ENCODE data around the gene FBXO11. TPM values are rescaled to one million over a fixed set of nuclear protein-coding genes. Genes with fewer than 3 reads are reported as not detected.

FBXO11 gene
- total RNA-seq, 1 experiment from 2014 or later: 58.9 TPM

- Histone ChIP-seq H3K4me3 (ENCODE audit: low read depth in 2 of 2, low read length in 2 of 2) (no peak overlapping the region), H3K27ac (ENCODE audit: low read length) (no peak overlapping the region), H3K36me3 (ENCODE audit: control insufficient read depth, insufficient read depth, low read length) (no peaks in the 10 kb centered on the region), H3K9me3 (ENCODE audit: control insufficient read depth, insufficient read depth, low read depth, low read length) (no peaks in the 10 kb centered on the region), H3K27me3 (ENCODE audit: control insufficient read depth, insufficient read depth, low read length) (no peaks in the 10 kb centered on the region), H3K4me1 (ENCODE audit: control insufficient read depth, insufficient read depth, low read length) (no peaks in the 10 kb centered on the region)
- in situ Hi-C loops (cut with HindIII; ENCODE audit: low pct_unique_long_range_greater_than_20kb, low sequenced_read_pairs) (no loop called here), intact Hi-C loops (cut with micrococcal nuclease; ENCODE audit: unreplicated experiment) (no loop called here)
- ChIA-PET POLR2A (no interaction called here), CTCF (no interaction called here)
- DNase-seq (ENCODE audit: low read depth, low spot score): no peak
- no peak for ATAC-seq
- TF ChIP-seq CTCF (IDR thresholded peaks at IDR 0.05): no peak
- no peak for TF ChIP-seq TCF7L2 (IDR thresholded peaks at IDR 0.05; ENCODE audit: low read depth, low read length)
- no peak for TF ChIP-seq SIN3A (IDR thresholded peaks at IDR 0.05; ENCODE audit: borderline replicate concordance, insufficient read depth, low read depth, low read length)
- no peak for TF ChIP-seq REST (IDR thresholded peaks at IDR 0.05; ENCODE audit: insufficient read depth in 1 of 2, low read depth in 2 of 2, low read length in 1 of 2)
- no peak for TF ChIP-seq POLR2AphosphoS5 (IDR thresholded peaks at IDR 0.05; ENCODE audit: low read depth, low read length)
- BruUV-seq (replicated peaks): no TSS peak
Measured at GRCh38 chr2:47744074-47744473, 162.2 kb downstream of the FBXO11 start.

- no peaks in the 10 kb centered on the region for H3K9me3 ChIP-seq (ENCODE audit: control insufficient read depth, insufficient read depth, low read depth, low read length)
- no peak overlapping the region for H3K27ac ChIP-seq (ENCODE audit: low read length)
- no peak for TF ChIP-seq CTCF (IDR thresholded peaks at IDR 0.05)
- no peak for TF ChIP-seq SIN3A (IDR thresholded peaks at IDR 0.05; ENCODE audit: borderline replicate concordance, insufficient read depth, low read depth, low read length)
- no peak for TF ChIP-seq TCF7L2 (IDR thresholded peaks at IDR 0.05; ENCODE audit: low read depth, low read length)
- no peak for TF ChIP-seq REST (IDR thresholded peaks at IDR 0.05; ENCODE audit: insufficient read depth in 1 of 2, low read depth in 2 of 2, low read length in 1 of 2)
- no peak for TF ChIP-seq POLR2AphosphoS5 (IDR thresholded peaks at IDR 0.05; ENCODE audit: low read depth, low read length)
- intact Hi-C loops (cut with micrococcal nuclease; ENCODE audit: unreplicated experiment) (no loop called here), in situ Hi-C loops (cut with HindIII; ENCODE audit: low pct_unique_long_range_greater_than_20kb, low sequenced_read_pairs) (no loop called here)
- BruUV-seq (replicated peaks): no TSS peak
- H3K36me3 ChIP-seq (ENCODE audit: control insufficient read depth, insufficient read depth, low read length): no peaks in the 10 kb centered on the region
- CTCF ChIA-PET: no interaction called here
- no peak overlapping the region for H3K4me3 ChIP-seq (ENCODE audit: low read depth in 2 of 2, low read length in 2 of 2)
- no peak for DNase-seq (ENCODE audit: low read depth, low spot score)
- ATAC-seq: no peak
- H3K27me3 ChIP-seq (ENCODE audit: control insufficient read depth, insufficient read depth, low read length): peaks cover 4% of the 10 kb centered on the region
- no peaks in the 10 kb centered on the region for H3K4me1 ChIP-seq (ENCODE audit: control insufficient read depth, insufficient read depth, low read length)
- POLR2A ChIA-PET: no interaction called here
Measured at GRCh38 chr2:47741637-47742036, 164.7 kb downstream of the FBXO11 start.
